ENCODE measurements around the gene DNER.

The DNER gene

DNA sequence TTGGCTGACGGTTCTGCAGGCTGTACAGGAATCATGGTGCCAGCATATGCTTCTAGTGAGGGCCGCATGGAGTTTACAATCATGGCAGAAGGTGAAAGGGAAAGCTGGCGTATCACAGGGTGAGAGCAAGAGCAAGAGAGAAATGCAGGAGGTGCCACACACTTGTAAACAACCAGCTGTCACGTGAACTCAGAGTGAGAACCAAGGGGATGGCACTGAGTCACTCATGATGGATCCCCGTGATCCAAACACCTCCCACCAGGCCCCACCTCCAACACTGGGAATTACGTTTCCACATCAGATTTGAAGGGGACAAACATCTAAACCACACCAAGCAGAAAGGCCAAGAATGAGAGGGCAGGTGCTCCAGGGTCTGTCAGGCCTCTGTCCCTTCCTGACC, 258.3 kb downstream of the DNER start:
- H3K9me3 ChIP-seq (ENCODE audit: control insufficient read depth, low read length): no peaks in the 10 kb centered on the region
- H3K4me1 ChIP-seq (ENCODE audit: control insufficient read depth, insufficient read depth, low read length, poor library complexity, severe bottlenecking): no peaks in the 10 kb centered on the region
- no peak overlapping the region for H3K27ac ChIP-seq (ENCODE audit: insufficient read depth, low read length, poor library complexity, severe bottlenecking)
- H3K27me3 ChIP-seq (replicated peaks; ENCODE audit: control insufficient read depth, insufficient read depth, low read length, poor library complexity, severe bottlenecking): no peaks in the 10 kb centered on the region
- no peak overlapping the region for H3K4me3 ChIP-seq (ENCODE audit: insufficient read depth, low read depth, low read length, poor library complexity, severe bottlenecking)
- DNase-seq: no peak
- H3K36me3 ChIP-seq (ENCODE audit: control insufficient read depth, insufficient read depth, low read length): no peaks in the 10 kb centered on the region

DNA sequence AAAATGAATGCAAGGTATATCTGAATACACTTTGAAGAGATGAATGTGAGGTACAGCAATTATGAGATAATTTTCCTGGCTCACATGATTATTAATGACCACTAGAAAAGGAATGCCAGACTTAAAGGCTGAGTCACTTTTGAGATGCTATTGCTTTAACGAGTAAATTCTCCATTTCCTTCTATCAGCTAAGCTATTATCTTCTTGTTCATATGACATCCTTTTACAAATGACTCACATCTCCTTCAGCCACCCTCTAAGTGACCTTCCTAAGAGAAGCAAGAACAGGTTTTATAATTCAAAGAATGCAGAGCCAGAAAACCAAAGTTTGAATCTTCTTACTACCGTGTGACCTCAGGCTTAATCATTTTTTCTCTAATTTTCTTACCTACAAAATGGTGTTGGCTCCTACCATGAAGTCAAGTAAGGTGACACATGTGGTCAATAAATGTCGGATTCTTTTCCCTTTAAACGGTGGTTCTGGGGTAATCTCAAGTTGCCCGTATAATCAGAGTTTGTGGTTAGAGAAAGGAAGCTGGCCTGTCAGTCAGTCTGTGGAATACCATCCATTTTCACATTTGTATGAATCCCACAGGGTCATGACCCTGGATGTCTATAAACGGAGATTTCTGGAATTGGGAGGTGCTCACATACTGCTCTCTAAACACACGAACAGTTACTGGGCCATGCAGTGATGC, 259.3 kb downstream of the DNER start:
- Histone ChIP-seq H3K27ac (ENCODE audit: insufficient read depth, low read length, poor library complexity, severe bottlenecking) (no peak overlapping the region), H3K9me3 (ENCODE audit: control insufficient read depth, low read length) (no peaks in the 10 kb centered on the region), H3K4me1 (ENCODE audit: control insufficient read depth, insufficient read depth, low read length, poor library complexity, severe bottlenecking) (no peaks in the 10 kb centered on the region), H3K36me3 (ENCODE audit: control insufficient read depth, insufficient read depth, low read length) (no peaks in the 10 kb centered on the region), H3K27me3 (replicated peaks; ENCODE audit: control insufficient read depth, insufficient read depth, low read length, poor library complexity, severe bottlenecking) (no peaks in the 10 kb centered on the region), H3K4me3 (ENCODE audit: insufficient read depth, low read depth, low read length, poor library complexity, severe bottlenecking) (no peak overlapping the region)
- no peak for DNase-seq

DNA sequence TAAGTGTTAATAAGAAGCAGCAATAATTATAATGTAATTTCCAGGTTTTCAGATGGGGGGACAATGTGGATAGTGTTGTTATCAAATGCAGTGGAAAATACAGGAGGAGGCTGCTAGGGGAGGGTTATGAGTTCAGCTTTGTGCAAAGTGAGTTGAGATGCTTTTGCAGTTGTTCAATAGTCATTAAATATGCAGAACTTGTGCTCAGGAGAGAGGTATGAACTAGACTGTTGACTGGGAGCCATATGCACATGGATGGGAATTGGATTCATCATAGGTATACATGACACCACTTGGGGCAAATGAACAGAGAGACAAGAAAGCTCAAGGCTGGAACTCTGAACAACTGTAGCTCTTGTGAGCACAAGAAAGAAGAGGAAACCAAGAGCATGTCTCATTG, 261.1 kb downstream of the DNER start:
- no peak for DNase-seq
- Histone ChIP-seq H3K27ac (ENCODE audit: insufficient read depth, low read length, poor library complexity, severe bottlenecking) (no peak overlapping the region), H3K36me3 (ENCODE audit: control insufficient read depth, insufficient read depth, low read length) (no peaks in the 10 kb centered on the region), H3K9me3 (ENCODE audit: control insufficient read depth, low read length) (no peaks in the 10 kb centered on the region), H3K4me3 (ENCODE audit: insufficient read depth, low read depth, low read length, poor library complexity, severe bottlenecking) (no peak overlapping the region), H3K27me3 (replicated peaks; ENCODE audit: control insufficient read depth, insufficient read depth, low read length, poor library complexity, severe bottlenecking) (no peaks in the 10 kb centered on the region), H3K4me1 (ENCODE audit: control insufficient read depth, insufficient read depth, low read length, poor library complexity, severe bottlenecking) (no peaks in the 10 kb centered on the region)

DNA sequence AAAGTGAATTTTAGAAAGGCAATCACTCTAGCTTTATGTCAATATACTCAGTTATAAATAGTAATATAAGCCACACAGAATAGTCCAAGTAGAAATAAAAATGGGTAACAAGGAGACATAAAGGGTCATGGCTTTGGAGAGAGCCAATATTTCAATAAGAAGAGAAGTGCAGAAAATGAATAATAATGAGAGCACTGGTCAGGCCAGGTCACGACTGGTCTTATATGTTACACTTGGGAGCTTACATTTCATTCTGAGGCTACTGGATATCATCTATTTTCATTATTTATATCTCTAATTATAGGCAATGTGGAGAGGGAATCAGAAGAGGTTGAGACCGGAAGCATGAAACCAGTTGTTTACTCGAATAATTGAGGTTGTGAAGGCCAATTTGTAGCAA, 262.5 kb downstream of the DNER start:
- Histone ChIP-seq H3K27me3 (replicated peaks; ENCODE audit: control insufficient read depth, insufficient read depth, low read length, poor library complexity, severe bottlenecking) (no peaks in the 10 kb centered on the region), H3K36me3 (ENCODE audit: control insufficient read depth, insufficient read depth, low read length) (no peaks in the 10 kb centered on the region), H3K9me3 (ENCODE audit: control insufficient read depth, low read length) (no peaks in the 10 kb centered on the region), H3K27ac (ENCODE audit: insufficient read depth, low read length, poor library complexity, severe bottlenecking) (no peak overlapping the region), H3K4me1 (ENCODE audit: control insufficient read depth, insufficient read depth, low read length, poor library complexity, severe bottlenecking) (no peaks in the 10 kb centered on the region), H3K4me3 (ENCODE audit: insufficient read depth, low read depth, low read length, poor library complexity, severe bottlenecking) (no peak overlapping the region)
- DNase-seq: no peak

DNA sequence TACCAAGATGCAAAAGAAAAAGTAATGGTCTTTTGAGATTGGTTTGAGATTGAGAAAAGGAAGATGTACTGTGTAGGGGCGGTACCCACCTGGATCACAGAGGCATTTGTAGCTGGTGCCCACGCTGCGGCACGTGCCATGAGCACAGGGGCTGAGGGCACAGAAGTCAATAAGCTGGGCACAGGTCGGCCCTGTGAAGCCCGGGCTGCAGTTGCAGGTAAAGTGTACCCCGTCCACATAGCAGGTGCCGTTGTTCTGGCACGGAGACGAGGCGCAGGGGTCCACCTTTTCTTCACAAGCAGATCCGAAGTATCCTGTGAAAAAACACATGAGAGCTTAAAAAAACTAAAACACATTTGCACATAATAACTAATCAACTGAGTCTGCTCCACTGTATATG, 267.1 kb downstream of the DNER start:
- no peaks in the 10 kb centered on the region for H3K27me3 ChIP-seq (replicated peaks; ENCODE audit: control insufficient read depth, insufficient read depth, low read length, poor library complexity, severe bottlenecking)
- H3K9me3 ChIP-seq (ENCODE audit: control insufficient read depth, low read length): no peaks in the 10 kb centered on the region
- H3K27ac ChIP-seq (ENCODE audit: insufficient read depth, low read length, poor library complexity, severe bottlenecking): no peak overlapping the region
- H3K4me3 ChIP-seq (ENCODE audit: insufficient read depth, low read depth, low read length, poor library complexity, severe bottlenecking): no peak overlapping the region
- no peaks in the 10 kb centered on the region for H3K4me1 ChIP-seq (ENCODE audit: control insufficient read depth, insufficient read depth, low read length, poor library complexity, severe bottlenecking)
- H3K36me3 ChIP-seq (ENCODE audit: control insufficient read depth, insufficient read depth, low read length): no peaks in the 10 kb centered on the region
- no peak for DNase-seq

DNA sequence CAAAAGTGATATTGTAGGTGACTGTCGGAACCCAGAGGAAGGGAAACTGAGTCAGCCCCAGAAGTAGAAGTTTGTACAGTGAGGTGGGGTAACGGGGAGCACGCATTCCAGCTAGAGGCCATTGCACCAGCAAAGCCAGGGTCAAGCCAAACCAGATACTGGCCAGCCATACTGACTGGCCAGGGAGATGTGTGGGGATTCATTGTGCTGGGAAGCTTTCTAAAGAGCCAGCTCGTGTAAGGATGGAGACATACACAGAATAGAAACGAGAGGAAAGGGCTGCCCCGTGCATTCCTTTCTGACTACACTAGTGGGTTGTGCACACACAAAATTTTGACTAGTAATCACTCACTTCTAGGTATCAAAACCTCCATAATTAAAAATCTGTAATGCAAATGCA, 268.0 kb downstream of the DNER start:
- H3K4me1 ChIP-seq (ENCODE audit: control insufficient read depth, insufficient read depth, low read length, poor library complexity, severe bottlenecking): no peaks in the 10 kb centered on the region
- H3K4me3 ChIP-seq (ENCODE audit: insufficient read depth, low read depth, low read length, poor library complexity, severe bottlenecking): no peak overlapping the region
- H3K9me3 ChIP-seq (ENCODE audit: control insufficient read depth, low read length): no peaks in the 10 kb centered on the region
- no peaks in the 10 kb centered on the region for H3K36me3 ChIP-seq (ENCODE audit: control insufficient read depth, insufficient read depth, low read length)
- no peak overlapping the region for H3K27ac ChIP-seq (ENCODE audit: insufficient read depth, low read length, poor library complexity, severe bottlenecking)
- H3K27me3 ChIP-seq (replicated peaks; ENCODE audit: control insufficient read depth, insufficient read depth, low read length, poor library complexity, severe bottlenecking): no peaks in the 10 kb centered on the region
- no peak for DNase-seq

DNA sequence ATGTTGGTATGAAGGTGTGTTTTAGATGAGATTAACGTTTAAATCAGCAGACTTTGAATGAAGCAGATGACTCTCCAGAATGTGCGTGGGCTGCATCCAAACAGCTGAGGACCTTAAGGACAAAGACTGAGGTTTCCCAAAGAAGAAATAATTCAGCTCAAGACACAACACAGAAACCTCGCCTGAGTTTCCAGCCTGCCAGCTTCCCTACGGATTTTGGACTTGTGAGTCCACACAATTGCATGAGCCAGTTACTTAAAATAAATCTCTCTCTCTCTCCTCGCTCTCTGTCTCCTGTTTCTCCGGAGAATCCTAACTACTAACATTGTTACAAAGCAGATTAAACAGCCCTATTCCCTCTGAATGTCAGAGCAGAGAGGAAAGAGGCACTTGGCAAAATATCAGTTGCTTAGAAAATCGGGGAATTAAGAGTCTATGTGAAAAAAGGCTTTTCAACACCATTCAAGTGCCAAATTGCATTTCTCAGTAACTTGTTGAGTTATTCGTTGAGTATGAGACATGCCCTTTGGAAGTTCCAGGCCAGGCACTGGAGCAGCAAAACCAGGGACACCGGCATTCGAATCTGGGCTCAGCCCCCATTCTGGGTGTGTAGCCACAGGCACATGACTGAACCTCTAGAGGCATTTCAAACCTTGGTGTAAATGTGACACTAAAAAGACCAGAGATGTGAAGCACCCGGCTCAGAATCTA, 268.7 kb downstream of the DNER start:
- H3K9me3 ChIP-seq (ENCODE audit: control insufficient read depth, low read length): no peaks in the 10 kb centered on the region
- H3K27ac ChIP-seq (ENCODE audit: insufficient read depth, low read length, poor library complexity, severe bottlenecking): no peak overlapping the region
- DNase-seq: no peak
- H3K27me3 ChIP-seq (replicated peaks; ENCODE audit: control insufficient read depth, insufficient read depth, low read length, poor library complexity, severe bottlenecking): no peaks in the 10 kb centered on the region
- no peaks in the 10 kb centered on the region for H3K4me1 ChIP-seq (ENCODE audit: control insufficient read depth, insufficient read depth, low read length, poor library complexity, severe bottlenecking)
- no peak overlapping the region for H3K4me3 ChIP-seq (ENCODE audit: insufficient read depth, low read depth, low read length, poor library complexity, severe bottlenecking)
- H3K36me3 ChIP-seq (ENCODE audit: control insufficient read depth, insufficient read depth, low read length): no peaks in the 10 kb centered on the region

DNA sequence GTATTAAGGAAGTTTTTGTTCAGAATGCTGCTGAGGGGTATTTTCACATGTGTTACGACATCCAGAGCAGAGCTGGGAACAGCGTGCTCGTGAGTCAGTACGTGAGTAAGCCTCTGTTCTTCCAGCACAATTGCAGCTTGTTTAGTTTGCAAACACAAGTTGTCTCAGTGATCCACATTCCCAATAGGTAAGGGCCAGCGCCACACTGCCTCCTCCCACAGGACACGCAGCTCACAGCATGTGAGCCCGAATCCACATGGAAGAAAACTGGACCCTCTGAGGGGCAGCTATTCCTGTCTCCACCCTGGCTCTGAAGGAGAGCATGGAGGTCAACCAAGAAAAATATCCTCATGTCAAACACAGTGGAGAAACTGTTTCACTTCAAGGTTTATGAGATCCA, 269.3 kb downstream of the DNER start:
- Histone ChIP-seq H3K4me1 (ENCODE audit: control insufficient read depth, insufficient read depth, low read length, poor library complexity, severe bottlenecking) (no peaks in the 10 kb centered on the region), H3K36me3 (ENCODE audit: control insufficient read depth, insufficient read depth, low read length) (no peaks in the 10 kb centered on the region), H3K9me3 (ENCODE audit: control insufficient read depth, low read length) (no peaks in the 10 kb centered on the region), H3K4me3 (ENCODE audit: insufficient read depth, low read depth, low read length, poor library complexity, severe bottlenecking) (no peak overlapping the region), H3K27me3 (replicated peaks; ENCODE audit: control insufficient read depth, insufficient read depth, low read length, poor library complexity, severe bottlenecking) (no peaks in the 10 kb centered on the region), H3K27ac (ENCODE audit: insufficient read depth, low read length, poor library complexity, severe bottlenecking) (no peak overlapping the region)
- DNase-seq: no peak

DNA sequence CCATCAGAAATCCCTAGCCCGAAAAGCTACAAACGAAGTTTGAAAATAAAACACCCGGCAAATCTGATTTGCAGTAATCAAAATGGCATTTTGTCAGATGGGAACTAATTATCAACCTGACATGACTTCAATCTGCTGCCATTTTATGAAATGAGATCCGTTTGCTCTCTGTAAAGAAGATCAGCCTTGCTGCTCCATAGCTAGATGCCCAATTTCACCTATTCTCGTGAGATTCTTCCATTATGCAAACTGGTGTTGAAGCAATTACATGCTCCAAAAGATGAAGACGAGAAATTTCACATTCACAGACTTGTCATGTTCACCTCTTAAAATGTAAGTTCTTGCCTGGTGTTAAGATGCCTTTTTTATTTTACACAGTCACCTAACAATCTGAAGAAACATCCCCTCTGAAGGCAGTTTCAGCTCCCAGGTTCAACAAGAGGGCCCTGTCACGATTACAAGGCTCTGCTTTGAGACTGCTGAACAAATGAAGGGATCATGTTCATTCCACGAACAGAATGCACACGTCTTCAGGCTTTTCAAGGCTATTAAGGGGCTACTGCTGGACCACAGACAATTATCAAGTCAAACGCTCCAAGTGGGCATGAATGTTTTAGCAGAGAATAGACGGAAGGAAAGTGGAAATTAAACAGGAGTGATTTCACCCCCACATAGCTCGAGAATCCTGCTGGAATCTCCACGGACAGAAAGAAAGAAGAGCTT, 270.6 kb downstream of the DNER start:
- no peak overlapping the region for H3K4me3 ChIP-seq (ENCODE audit: insufficient read depth, low read depth, low read length, poor library complexity, severe bottlenecking)
- H3K27me3 ChIP-seq (replicated peaks; ENCODE audit: control insufficient read depth, insufficient read depth, low read length, poor library complexity, severe bottlenecking): no peaks in the 10 kb centered on the region
- no peaks in the 10 kb centered on the region for H3K9me3 ChIP-seq (ENCODE audit: control insufficient read depth, low read length)
- no peaks in the 10 kb centered on the region for H3K36me3 ChIP-seq (ENCODE audit: control insufficient read depth, insufficient read depth, low read length)
- no peak overlapping the region for H3K27ac ChIP-seq (ENCODE audit: insufficient read depth, low read length, poor library complexity, severe bottlenecking)
- DNase-seq: no peak
- no peaks in the 10 kb centered on the region for H3K4me1 ChIP-seq (ENCODE audit: control insufficient read depth, insufficient read depth, low read length, poor library complexity, severe bottlenecking)

DNA sequence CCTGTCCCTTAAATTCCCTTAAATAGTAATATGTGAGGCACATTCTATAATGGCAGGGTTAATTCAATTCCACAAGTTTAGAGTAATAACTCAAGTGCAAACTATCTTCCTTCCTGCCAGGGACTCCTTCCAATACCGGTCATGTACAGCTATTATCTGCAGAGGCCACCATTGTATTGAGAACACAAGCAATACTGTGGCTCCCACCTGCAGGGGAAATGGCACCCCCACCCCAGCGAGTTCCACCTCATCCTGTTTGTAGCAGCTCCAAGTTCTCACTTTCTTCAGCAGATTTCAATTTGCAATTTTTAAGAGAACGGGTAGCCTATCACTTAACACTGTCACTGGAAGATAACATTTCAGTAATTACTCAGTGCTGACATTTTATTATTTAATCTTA, 271.2 kb downstream of the DNER start:
- no peak overlapping the region for H3K27ac ChIP-seq (ENCODE audit: insufficient read depth, low read length, poor library complexity, severe bottlenecking)
- no peak overlapping the region for H3K4me3 ChIP-seq (ENCODE audit: insufficient read depth, low read depth, low read length, poor library complexity, severe bottlenecking)
- H3K27me3 ChIP-seq (replicated peaks; ENCODE audit: control insufficient read depth, insufficient read depth, low read length, poor library complexity, severe bottlenecking): no peaks in the 10 kb centered on the region
- H3K36me3 ChIP-seq (ENCODE audit: control insufficient read depth, insufficient read depth, low read length): no peaks in the 10 kb centered on the region
- no peaks in the 10 kb centered on the region for H3K4me1 ChIP-seq (ENCODE audit: control insufficient read depth, insufficient read depth, low read length, poor library complexity, severe bottlenecking)
- no peak for DNase-seq
- no peaks in the 10 kb centered on the region for H3K9me3 ChIP-seq (ENCODE audit: control insufficient read depth, low read length)
